BE2C (cell line): Measurements from ENCODE around the gene DIPK1B.

Experiments used
- DNase-seq: peaks from one replicate; pipeline ENCODE4 v3.0.0-alpha.2; 2020
- H3K27me3 ChIP-seq: fragments of 250-450 bp; sonication (Bioruptor Pico); 2 replicates; pipeline ENCODE4 v1.5.1; 2020; ENCODE audit warnings: mild to moderate bottlenecking
- H3K36me3 ChIP-seq: fragments of 250-450 bp; sonication (Bioruptor Pico); 2 replicates; pipeline ENCODE4 v1.5.1; 2020; ENCODE audit warnings: mild to moderate bottlenecking
- H3K4me1 ChIP-seq: fragments of 250-450 bp; sonication (Bioruptor Pico); 2 replicates; pipeline ENCODE4 v1.5.1; 2020
- H3K4me3 ChIP-seq: 2 replicates; pipeline ENCODE4 v1.5.1; 2011; ENCODE audit warnings: low read depth, low read length
- H3K9me3 ChIP-seq: fragments of 250-450 bp; sonication (Bioruptor Pico); 2 replicates; pipeline ENCODE4 v1.5.1; 2020
- TF ChIP-seq, protein P1 (sequence below): IDR thresholded peaks from 2 replicates; pipeline ENCODE4 v1.5.1; 2012; ENCODE audit warnings: mild to moderate bottlenecking, low read depth, low read length

The DIPK1B gene

DNA sequence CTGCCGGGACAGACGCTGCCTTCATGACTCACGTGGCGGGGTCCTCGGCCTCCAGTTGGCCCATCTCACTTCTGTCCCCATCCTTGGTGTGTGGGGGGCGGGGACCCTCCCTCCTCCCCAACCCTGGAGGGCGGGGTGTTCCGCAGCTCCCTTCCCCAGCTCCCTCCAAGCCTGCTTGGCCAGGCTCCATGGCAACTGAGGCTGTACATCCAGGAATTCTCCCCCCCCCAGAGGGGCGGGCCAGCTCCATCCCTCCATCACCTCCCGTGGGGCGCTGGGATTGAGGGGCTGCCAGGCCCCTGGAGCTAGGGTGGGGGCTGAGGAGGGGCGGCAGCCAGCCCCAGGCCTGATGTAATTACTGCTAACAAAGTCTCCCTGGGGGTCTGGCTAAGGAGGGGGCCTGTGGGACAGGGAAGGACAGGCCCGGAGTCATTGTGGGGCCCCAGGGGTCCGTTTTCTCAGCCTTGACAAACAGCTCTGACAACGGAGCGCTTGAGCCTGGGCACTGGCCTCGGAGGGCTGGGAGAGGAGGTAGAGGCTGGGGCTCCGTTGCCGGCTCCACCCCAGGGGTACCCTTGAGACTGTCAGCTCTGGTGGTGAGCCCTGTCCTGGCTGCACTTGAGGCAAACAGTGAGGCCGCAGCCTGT lies 8.0 kb downstream of the DIPK1B start:
- DNase-seq, result peak; percentile 60
- no peaks in the 10 kb centered on the region for H3K27me3 ChIP-seq

DNA sequence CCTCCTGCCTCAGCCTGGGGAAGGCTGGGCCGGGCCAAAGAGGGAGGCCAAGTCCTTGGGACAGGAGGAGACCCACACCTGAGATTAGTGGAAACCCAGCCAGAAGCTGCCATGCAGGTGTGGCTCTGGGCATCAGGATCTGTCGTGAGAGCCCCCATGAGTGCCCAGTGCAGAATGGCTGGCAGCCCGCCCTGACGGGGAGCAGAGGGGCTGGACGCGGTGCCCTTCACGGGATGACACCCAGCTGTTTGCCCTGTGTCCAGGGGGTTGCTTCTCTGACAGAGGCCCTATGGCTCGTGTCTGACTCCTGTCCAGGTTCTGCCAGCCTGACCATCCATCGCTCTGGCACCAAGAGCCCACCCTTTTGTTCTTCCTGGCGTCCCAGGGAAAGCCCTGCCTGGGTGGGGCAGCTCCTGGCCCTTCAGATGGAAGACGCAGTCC lies 8.5 kb downstream of the DIPK1B start:
- TF ChIP-seq, protein P1, sequence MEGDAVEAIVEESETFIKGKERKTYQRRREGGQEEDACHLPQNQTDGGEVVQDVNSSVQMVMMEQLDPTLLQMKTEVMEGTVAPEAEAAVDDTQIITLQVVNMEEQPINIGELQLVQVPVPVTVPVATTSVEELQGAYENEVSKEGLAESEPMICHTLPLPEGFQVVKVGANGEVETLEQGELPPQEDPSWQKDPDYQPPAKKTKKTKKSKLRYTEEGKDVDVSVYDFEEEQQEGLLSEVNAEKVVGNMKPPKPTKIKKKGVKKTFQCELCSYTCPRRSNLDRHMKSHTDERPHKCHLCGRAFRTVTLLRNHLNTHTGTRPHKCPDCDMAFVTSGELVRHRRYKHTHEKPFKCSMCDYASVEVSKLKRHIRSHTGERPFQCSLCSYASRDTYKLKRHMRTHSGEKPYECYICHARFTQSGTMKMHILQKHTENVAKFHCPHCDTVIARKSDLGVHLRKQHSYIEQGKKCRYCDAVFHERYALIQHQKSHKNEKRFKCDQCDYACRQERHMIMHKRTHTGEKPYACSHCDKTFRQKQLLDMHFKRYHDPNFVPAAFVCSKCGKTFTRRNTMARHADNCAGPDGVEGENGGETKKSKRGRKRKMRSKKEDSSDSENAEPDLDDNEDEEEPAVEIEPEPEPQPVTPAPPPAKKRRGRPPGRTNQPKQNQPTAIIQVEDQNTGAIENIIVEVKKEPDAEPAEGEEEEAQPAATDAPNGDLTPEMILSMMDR, result no peak
- Histone ChIP-seq H3K4me3 (no peak overlapping the region), H3K9me3 (no peaks in the 10 kb centered on the region), H3K4me1 (peaks cover 33% of the 10 kb centered on the region), H3K27me3 (no peaks in the 10 kb centered on the region), H3K36me3 (peaks cover 55% of the 10 kb centered on the region)
- DNase-seq, result no peak

More for the DNA sequence above, 8.0 kb downstream of the DIPK1B start:
- H3K4me3 ChIP-seq, result no peak overlapping the region
- H3K9me3 ChIP-seq, result no peaks in the 10 kb centered on the region
- H3K36me3 ChIP-seq, result peaks cover 53% of the 10 kb centered on the region
- TF ChIP-seq, protein P1, result no peak
- H3K4me1 ChIP-seq, result peaks cover 31% of the 10 kb centered on the region

DNA sequence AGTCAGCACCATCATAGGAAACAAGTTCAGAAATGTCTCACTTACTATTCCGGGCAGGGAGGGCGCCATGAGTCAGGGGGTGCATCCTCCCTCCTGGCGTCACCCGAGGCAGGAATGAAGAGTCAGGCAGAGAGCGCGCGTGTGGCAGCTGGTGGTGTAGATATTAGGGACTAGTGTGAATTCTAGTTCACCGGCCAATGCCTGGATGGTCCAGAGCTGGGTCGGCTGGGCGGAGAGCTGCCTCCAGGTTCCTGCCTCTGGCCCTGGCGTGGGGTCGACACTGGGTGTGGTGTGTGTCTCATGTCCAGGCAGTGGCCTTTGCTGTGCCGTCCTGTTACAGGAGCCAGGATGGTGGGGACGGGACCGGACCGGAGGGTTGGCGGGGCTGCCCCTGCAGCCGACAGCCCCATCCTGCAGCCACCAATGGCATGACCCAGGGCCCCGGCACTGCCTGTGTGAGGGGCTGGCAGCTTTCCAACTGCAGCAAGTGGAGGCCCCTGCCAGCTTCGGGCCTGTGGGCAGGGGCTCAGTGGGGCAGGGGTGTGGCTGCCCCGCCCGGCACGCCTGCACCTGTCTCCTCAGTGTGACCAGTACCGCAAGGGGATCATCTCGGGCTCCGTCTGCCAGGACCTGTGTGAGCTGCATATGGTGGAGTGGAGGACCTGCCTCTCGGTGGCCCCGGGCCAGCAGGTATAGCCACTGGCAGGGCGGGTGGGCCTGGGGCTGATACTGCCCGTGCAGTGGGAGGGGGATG lies 9.1 kb downstream of the DIPK1B start:
- H3K27me3 ChIP-seq, result no peaks in the 10 kb centered on the region
- no peak overlapping the region for H3K4me3 ChIP-seq
- peaks cover 35% of the 10 kb centered on the region for H3K4me1 ChIP-seq
- peaks cover 60% of the 10 kb centered on the region for H3K36me3 ChIP-seq
- H3K9me3 ChIP-seq, result no peaks in the 10 kb centered on the region
- peak; percentile 59 for DNase-seq
- TF ChIP-seq, protein P1, result no peak

DNA sequence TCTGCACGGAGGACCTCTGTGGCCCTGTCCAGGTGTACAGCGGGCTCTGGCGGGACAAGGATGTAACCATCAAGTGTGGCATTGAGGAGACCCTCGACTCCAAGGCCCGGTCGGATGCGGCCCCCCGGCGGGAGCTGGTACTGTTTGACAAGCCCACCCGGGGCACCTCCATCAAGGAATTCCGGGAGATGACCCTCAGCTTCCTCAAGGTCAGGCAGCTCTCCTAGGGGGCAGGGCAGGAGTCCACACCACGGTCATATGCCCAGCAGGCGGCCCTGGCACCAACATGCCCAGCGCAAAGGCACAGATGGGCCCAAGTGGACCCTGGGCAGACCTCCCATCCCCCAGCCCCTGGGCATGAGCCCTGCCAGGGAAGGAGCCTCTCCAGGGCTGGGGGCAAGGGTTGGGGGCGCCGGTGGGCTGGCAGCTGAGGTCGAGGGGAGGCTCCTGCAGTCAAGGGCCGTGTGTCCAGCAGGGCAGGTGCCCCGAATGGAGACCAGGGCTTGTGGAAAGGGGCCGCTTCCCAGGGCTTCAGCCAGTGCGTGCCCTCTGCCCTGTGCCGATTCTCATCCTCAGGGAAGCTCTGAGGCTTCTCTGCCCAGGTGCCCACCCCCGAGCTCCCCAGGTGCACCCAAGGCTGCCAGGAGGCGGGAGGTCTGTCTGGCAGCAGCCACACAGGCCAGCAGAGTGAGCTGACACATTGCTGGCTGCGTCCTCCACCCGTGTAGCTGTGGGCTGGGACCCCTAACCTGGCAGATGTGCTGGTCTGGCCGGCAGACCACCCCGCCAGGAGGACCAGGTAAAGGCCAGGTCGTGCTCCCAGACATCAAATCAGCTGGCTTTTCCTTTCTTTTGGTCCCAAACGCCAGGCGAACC lies 10.0 kb downstream of the DIPK1B start:
- Histone ChIP-seq H3K27me3 (no peaks in the 10 kb centered on the region), H3K4me1 (peaks cover 35% of the 10 kb centered on the region), H3K4me3 (no peak overlapping the region), H3K36me3 (peaks cover 66% of the 10 kb centered on the region), H3K9me3 (no peaks in the 10 kb centered on the region)
- TF ChIP-seq, protein P1, result no peak
- DNase-seq, result no peak

DNA sequence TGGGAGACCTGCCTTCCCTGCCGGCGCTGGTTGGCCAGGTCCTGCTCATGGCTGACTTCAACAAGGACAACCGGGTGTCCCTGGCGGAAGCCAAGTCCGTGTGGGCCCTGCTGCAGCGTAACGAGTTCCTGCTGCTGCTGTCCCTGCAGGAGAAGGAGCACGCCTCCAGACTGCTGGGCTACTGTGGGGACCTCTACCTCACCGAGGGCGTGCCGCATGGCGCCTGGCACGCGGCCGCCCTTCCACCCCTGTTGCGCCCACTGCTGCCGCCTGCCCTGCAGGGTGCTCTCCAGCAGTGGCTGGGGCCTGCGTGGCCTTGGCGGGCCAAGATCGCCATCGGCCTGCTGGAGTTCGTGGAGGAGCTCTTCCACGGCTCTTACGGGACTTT lies 10.6 kb downstream of the DIPK1B start:
- peak; percentile 71 for DNase-seq
- Histone ChIP-seq H3K9me3 (no peaks in the 10 kb centered on the region), H3K27me3 (no peaks in the 10 kb centered on the region), H3K4me3 (no peak overlapping the region), H3K4me1 (peaks cover 35% of the 10 kb centered on the region), H3K36me3 (peaks cover 70% of the 10 kb centered on the region)
- TF ChIP-seq, protein P1, result no peak
